Nephron (organoid): ENCODE results near the gene MLEC.

Experiments used
- H3K27ac Mint-ChIP-seq, 3 experiments: 2 replicates each; pipeline ENCODE4 v1.8.0; 2020; ENCODE audit warnings: mixed read lengths in 3 of 3, mild to moderate bottlenecking in 2 of 3, moderate library complexity in 1 of 3
- H3K27me3 Mint-ChIP-seq: 2 replicates; pipeline ENCODE4 v1.8.0; 2021; ENCODE audit warnings: low read depth, mild to moderate bottlenecking, moderate library complexity, mixed read lengths
- H3K36me3 Mint-ChIP-seq: 2 replicates; pipeline ENCODE4 v1.8.0; 2020; ENCODE audit warnings: low read depth, mixed read lengths
- H3K4me1 Mint-ChIP-seq: 2 replicates; pipeline ENCODE4 v1.8.0; 2020; ENCODE audit warnings: mixed read lengths
- H3K4me3 Mint-ChIP-seq, 3 experiments: 2 replicates each; pipeline ENCODE4 v1.8.0; 2020; ENCODE audit warnings: mild to moderate bottlenecking in 3 of 3, mixed read lengths in 3 of 3, moderate library complexity in 2 of 3
- H3K9me3 Mint-ChIP-seq: 2 replicates; pipeline ENCODE4 v1.8.0; 2020; ENCODE audit warnings: mixed read lengths
- TF ChIP-seq, protein P1 (sequence below), 3 experiments: fragments of 200-600 bp; sonication (generic); IDR thresholded peaks; one replicate each; pipeline ENCODE4 v1.5.0; 2021; ENCODE audit warnings: antibody characterized with exemption in 3 of 3; ENCODE audit not compliant: unreplicated experiment in 3 of 3

MLEC gene

DNA sequence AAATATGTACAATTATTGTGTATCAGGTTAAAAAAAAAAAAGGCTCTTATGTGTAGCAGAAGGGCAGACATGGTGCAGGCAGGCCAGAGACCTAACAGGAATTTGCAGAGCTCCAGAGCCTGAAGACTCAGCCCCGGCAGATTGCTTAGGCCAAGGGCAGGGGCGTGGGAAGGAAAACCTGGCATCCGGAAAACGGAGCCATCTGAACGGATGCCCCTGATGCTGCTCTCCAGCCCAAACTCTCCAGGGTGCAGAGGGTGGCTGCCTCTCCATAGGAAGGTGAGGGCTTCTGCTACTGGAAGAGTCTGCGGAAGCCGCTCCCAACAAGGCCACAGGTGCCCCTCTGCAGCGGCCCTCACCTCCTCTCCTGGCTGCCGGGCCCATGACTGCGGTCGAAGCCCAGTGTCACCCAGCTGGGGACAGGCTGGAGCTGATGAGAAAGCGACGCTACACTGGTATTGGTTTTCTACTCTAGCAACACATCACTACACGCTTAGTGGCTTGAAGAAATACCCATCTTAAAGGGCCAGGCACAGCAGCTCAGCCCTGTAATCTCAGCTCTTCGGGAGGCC, 58.1 kb downstream of the MLEC start:
- Mint-ChIP-seq H3K27ac (no peak overlapping the region), H3K9me3 (no peaks in the 10 kb centered on the region), H3K4me1 (peaks cover 4% of the 10 kb centered on the region), H3K36me3 (no peaks in the 10 kb centered on the region), H3K4me3 (no peak overlapping the region), H3K27me3 (no peaks in the 10 kb centered on the region)
- TF ChIP-seq, protein P1, sequence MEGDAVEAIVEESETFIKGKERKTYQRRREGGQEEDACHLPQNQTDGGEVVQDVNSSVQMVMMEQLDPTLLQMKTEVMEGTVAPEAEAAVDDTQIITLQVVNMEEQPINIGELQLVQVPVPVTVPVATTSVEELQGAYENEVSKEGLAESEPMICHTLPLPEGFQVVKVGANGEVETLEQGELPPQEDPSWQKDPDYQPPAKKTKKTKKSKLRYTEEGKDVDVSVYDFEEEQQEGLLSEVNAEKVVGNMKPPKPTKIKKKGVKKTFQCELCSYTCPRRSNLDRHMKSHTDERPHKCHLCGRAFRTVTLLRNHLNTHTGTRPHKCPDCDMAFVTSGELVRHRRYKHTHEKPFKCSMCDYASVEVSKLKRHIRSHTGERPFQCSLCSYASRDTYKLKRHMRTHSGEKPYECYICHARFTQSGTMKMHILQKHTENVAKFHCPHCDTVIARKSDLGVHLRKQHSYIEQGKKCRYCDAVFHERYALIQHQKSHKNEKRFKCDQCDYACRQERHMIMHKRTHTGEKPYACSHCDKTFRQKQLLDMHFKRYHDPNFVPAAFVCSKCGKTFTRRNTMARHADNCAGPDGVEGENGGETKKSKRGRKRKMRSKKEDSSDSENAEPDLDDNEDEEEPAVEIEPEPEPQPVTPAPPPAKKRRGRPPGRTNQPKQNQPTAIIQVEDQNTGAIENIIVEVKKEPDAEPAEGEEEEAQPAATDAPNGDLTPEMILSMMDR (IDR thresholded peaks at IDR 0.05; ENCODE audit: unreplicated experiment in 3 of 3): no peak

DNA sequence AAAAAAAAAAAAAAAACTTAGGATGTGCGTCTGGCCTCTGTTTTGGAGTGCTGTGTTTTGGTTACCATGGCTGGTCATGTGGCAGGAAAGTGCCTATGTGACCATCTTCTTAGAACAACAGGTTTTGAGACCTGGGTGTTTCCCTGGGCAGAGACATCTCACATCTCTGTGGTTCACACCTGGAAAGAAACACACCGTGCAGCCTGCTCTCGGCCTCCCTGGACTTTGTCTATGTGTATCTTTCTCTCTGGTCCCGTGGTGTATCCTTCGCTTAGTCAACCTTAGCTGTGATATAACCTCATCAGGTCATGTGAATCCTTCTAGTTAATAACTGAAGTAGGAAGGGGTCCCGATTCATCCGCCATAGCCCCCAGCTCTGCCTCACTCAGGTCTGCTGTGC, 61.3 kb downstream of the MLEC start:
- Mint-ChIP-seq H3K4me1 (no peaks in the 10 kb centered on the region), H3K27ac (peak overlapping the region in 1 of 3 experiments; percentile 59), H3K36me3 (no peaks in the 10 kb centered on the region), H3K9me3 (no peaks in the 10 kb centered on the region), H3K4me3 (no peak overlapping the region), H3K27me3 (no peaks in the 10 kb centered on the region)
- TF ChIP-seq, protein P1 (IDR thresholded peaks at IDR 0.05; ENCODE audit: unreplicated experiment in 3 of 3): no peak

DNA sequence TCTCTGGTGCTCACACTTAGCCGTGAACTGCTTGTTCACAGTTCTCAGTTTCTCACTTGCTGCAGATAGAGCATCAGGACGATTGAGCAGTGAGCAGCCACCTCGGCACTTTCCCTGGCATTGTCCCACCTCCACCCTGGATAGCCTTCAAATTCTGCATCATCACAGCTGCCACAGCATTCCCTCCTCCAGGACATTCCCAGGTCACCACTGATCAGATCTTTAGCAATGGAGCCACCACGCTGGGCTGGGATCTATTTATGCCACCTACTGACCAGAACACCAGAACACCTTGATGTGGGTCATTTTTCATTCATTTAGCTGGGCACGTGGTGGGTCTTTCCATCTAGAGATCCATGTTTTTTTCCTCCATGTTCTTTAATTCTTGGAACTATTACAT, 62.3 kb downstream of the MLEC start:
- Mint-ChIP-seq H3K9me3 (peaks cover 3% of the 10 kb centered on the region), H3K4me1 (no peaks in the 10 kb centered on the region)

DNA sequence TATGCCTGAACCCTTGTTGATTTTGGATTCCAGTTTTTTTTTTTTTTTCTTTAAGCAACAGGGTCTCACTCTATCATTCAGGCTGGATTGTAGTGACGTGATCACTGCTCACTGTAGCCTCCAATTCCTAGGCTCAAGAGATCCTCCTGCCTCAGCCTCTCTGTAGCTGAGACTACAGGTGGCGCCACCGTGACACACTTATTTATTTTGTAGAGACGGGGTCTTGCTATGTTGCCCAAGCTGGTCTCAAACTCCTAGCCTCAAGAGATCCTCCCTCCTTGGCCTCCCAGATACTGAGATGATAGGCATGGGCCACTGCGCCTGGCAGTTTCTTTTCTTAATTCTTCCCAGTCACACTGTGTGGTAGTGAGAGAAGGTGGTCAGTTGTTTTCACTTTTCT, 63.9 kb downstream of the MLEC start:
- H3K9me3 Mint-ChIP-seq: peaks cover 9% of the 10 kb centered on the region
- H3K4me1 Mint-ChIP-seq: no peaks in the 10 kb centered on the region
- no peak overlapping the region for H3K27ac Mint-ChIP-seq
- H3K36me3 Mint-ChIP-seq: peaks cover 4% of the 10 kb centered on the region
- no peak overlapping the region for H3K4me3 Mint-ChIP-seq
- TF ChIP-seq, protein P1 (IDR thresholded peaks at IDR 0.05; ENCODE audit: unreplicated experiment in 3 of 3): no peak
- H3K27me3 Mint-ChIP-seq: no peaks in the 10 kb centered on the region

More for the DNA sequence above, 62.3 kb downstream of the MLEC start:
- Mint-ChIP-seq H3K27ac (no peak overlapping the region), H3K27me3 (no peaks in the 10 kb centered on the region), H3K4me3 (no peak overlapping the region), H3K36me3 (peaks cover 4% of the 10 kb centered on the region)
- TF ChIP-seq, protein P1 (IDR thresholded peaks at IDR 0.05; ENCODE audit: unreplicated experiment in 3 of 3): no peak

DNA sequence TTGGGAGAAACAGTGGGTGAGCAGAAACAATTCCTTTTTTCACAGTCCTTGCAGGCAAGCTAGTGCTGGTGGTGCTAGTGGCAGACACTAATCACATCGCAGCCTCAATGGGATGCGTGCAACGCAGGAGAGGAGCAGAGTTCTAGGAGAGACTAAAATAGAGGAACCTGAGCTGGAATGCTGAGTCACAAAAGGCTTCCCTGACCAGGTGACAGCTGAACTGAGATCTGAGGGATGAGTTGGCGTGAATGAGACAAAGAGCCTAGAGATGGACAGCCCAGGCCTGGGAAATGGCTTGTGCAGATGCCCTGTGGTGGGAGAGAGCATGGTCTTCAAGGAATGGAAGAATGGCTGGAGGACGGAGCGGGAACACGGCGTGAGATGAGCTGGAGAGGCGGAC, 64.4 kb downstream of the MLEC start:
- Mint-ChIP-seq H3K27me3 (no peaks in the 10 kb centered on the region), H3K9me3 (peaks cover 9% of the 10 kb centered on the region), H3K4me1 (no peaks in the 10 kb centered on the region), H3K4me3 (no peak overlapping the region), H3K27ac (no peak overlapping the region), H3K36me3 (peaks cover 4% of the 10 kb centered on the region)
- TF ChIP-seq, protein P1 (IDR thresholded peaks at IDR 0.05; ENCODE audit: unreplicated experiment in 3 of 3): no peak
